Dendritic cell treated with granulocyte-macrophage colony-stimulating factor and Interleukin-4, amounts not matched to agents 40 ng/mL and 50 ng/mL, for 4 days (primary cell): Measurements from ENCODE around the gene IFI44L.

Experiments
- H3K27ac Mint-ChIP-seq: one replicate; pipeline ENCODE4 v1.8.0; 2022; ENCODE audit warnings: mild to moderate bottlenecking, mixed read lengths
- H3K27me3 Mint-ChIP-seq: one replicate; pipeline ENCODE4 v1.8.0; 2022; ENCODE audit warnings: mild to moderate bottlenecking, mixed read lengths
- H3K36me3 Mint-ChIP-seq: one replicate; pipeline ENCODE4 v1.8.0; 2022; ENCODE audit warnings: low read depth, mixed read lengths
- H3K4me1 Mint-ChIP-seq: one replicate; pipeline ENCODE4 v1.8.0; 2022; ENCODE audit warnings: low read depth, mixed read lengths
- H3K4me3 Mint-ChIP-seq: one replicate; pipeline ENCODE4 v1.8.0; 2022; ENCODE audit warnings: mild to moderate bottlenecking, moderate library complexity, mixed read lengths
- H3K9me3 Mint-ChIP-seq: one replicate; pipeline ENCODE4 v1.8.0; 2022; ENCODE audit warnings: mixed read lengths
- intact Hi-C: fragments of 100-400 bp; cut with micrococcal nuclease; formaldehyde crosslinking; loops from one replicate; pipeline ENCODE4 v1.15.0; 2022

Gene IFI44L

GRCh38 chr1:78652019-78652560 lies 31.8 kb downstream of the IFI44L start:
- Mint-ChIP-seq H3K9me3 (peaks cover 19% of the 10 kb centered on the region), H3K27me3 (no peaks in the 10 kb centered on the region), H3K27ac (no peak overlapping the region), H3K36me3 (peaks cover 32% of the 10 kb centered on the region), H3K4me1 (peaks cover 27% of the 10 kb centered on the region), H3K4me3 (no peak overlapping the region)
- intact Hi-C loops: loop anchor here (5.0 kb wide), 1 partner anchor 35 kb away; no protein-coding TSS in a partner anchor

DNA sequence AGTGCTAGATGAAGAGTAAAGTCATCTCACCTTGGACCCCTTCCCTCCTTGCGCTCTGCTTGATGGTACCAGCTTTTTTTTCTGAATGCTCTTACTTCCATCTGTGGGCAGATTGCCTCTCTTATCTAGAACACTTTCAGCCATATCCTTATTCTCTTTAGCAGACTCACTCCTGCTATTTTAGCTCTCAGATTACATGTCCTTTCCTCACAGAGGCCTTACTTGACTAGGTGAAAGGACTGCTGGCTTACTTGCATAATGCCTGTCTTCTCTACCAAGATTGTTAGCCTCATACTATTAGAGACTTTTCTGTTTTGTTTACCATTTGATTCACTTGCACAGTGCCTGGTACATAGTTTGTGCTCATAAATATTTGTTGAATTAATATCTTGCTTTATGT lies 38.7 kb downstream of the IFI44L start:
- intact Hi-C loops: no loop called here
- H3K27ac Mint-ChIP-seq: no peak overlapping the region
- peaks cover 66% of the 10 kb centered on the region for H3K36me3 Mint-ChIP-seq

DNA sequence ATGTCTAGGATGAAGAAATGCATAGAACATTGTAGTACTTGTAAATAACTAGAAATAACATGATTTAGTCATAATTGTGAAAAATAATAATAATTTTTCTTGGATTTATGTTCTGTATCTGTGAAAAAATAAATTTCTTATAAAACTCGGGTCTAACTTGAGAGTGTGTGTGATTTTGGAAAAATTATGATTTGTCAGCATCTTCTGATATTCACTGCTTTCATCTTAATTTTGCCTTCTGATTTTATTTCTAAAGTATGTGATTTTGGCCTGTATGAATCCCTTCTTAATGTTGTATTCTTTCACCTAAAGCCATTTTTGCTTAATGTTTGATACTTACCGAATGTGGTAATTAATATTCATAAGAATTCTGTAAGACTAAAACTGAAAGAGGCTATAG lies 43.7 kb downstream of the IFI44L start:
- H3K4me3 Mint-ChIP-seq: no peak overlapping the region
- intact Hi-C loops: no loop called here

More for the DNA sequence above, 38.7 kb downstream of the IFI44L start:
- H3K9me3 Mint-ChIP-seq: no peaks in the 10 kb centered on the region
- H3K4me1 Mint-ChIP-seq: peaks cover 4% of the 10 kb centered on the region
- no peak overlapping the region for H3K4me3 Mint-ChIP-seq
- H3K27me3 Mint-ChIP-seq: no peaks in the 10 kb centered on the region

GRCh38 chr1:78664763-78665162 lies 44.5 kb downstream of the IFI44L start:
- intact Hi-C loops: no loop called here

More for the DNA sequence above, 43.7 kb downstream of the IFI44L start:
- Mint-ChIP-seq H3K36me3 (peaks cover 43% of the 10 kb centered on the region), H3K27ac (no peak overlapping the region), H3K9me3 (no peaks in the 10 kb centered on the region), H3K27me3 (no peaks in the 10 kb centered on the region), H3K4me1 (peaks cover 4% of the 10 kb centered on the region)

GRCh38 chr1:78665809-78666208 lies 45.6 kb downstream of the IFI44L start:
- Mint-ChIP-seq H3K4me1 (peaks cover 4% of the 10 kb centered on the region), H3K27ac (no peak overlapping the region), H3K4me3 (no peak overlapping the region), H3K27me3 (no peaks in the 10 kb centered on the region), H3K9me3 (no peaks in the 10 kb centered on the region), H3K36me3 (peaks cover 26% of the 10 kb centered on the region)
- intact Hi-C loops: no loop called here

More at GRCh38 chr1:78664763-78665162, 44.5 kb downstream of the IFI44L start:
- Mint-ChIP-seq H3K9me3 (no peaks in the 10 kb centered on the region), H3K27ac (no peak overlapping the region), H3K4me3 (no peak overlapping the region), H3K36me3 (peaks cover 34% of the 10 kb centered on the region), H3K4me1 (peaks cover 4% of the 10 kb centered on the region), H3K27me3 (no peaks in the 10 kb centered on the region)

DNA sequence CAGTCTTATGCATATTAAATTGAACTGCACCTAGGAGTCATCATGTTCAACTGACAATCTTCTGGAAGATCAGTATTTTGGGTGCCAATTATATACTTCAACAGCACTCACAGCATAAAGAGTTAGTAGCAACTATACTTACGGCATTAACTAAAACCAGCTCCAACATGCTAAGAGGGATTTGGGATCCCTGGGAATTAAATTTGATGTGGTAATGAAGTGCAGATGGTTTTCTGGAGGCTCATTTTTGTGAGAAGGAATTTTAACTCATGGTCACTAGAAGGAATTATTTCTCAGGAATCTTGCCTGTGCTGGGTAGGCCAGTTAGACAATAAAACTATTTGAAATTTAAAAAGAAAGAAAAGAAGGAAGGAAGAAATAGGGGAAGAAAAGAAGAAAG lies 47.7 kb downstream of the IFI44L start:
- intact Hi-C loops: no loop called here
- H3K4me3 Mint-ChIP-seq: no peak overlapping the region
- peaks cover 9% of the 10 kb centered on the region for H3K36me3 Mint-ChIP-seq
- H3K27me3 Mint-ChIP-seq: no peaks in the 10 kb centered on the region
- no peak overlapping the region for H3K27ac Mint-ChIP-seq
- H3K4me1 Mint-ChIP-seq: peaks cover under 1% of the 10 kb centered on the region
- H3K9me3 Mint-ChIP-seq: no peaks in the 10 kb centered on the region

DNA sequence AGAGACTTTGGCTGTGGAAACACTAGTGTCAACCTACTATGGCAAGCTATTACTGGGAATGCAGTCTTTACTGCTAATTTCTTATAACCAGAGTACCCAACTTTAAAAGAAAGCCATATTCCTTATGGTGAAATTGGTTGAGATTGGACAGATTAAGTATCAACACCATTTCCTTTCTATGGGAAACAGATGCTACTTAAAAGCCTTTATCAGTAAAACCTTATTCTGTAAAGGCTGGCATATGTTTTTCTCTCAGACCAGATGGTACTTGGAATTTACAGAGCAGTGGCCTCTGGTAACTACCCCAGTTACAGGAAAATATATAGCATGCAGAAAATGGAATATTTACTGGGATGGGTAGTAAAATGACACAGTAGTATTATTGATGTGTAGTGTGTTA lies 48.2 kb downstream of the IFI44L start:
- H3K27me3 Mint-ChIP-seq: no peaks in the 10 kb centered on the region
- intact Hi-C loops: no loop called here
- H3K9me3 Mint-ChIP-seq: no peaks in the 10 kb centered on the region
- no peak overlapping the region for H3K27ac Mint-ChIP-seq
- H3K4me1 Mint-ChIP-seq: no peaks in the 10 kb centered on the region
- peaks cover 4% of the 10 kb centered on the region for H3K36me3 Mint-ChIP-seq
- H3K4me3 Mint-ChIP-seq: no peak overlapping the region

- Mint-ChIP-seq H3K27me3 (no peaks in the 10 kb centered on the region), H3K4me3 (no peak overlapping the region), H3K36me3 (no peaks in the 10 kb centered on the region), H3K27ac (no peak overlapping the region), H3K4me1 (no peaks in the 10 kb centered on the region), H3K9me3 (no peaks in the 10 kb centered on the region)
- intact Hi-C loops: no loop called here
Measured at GRCh38 chr1:78672428-78672827, 52.2 kb downstream of the IFI44L start.

DNA sequence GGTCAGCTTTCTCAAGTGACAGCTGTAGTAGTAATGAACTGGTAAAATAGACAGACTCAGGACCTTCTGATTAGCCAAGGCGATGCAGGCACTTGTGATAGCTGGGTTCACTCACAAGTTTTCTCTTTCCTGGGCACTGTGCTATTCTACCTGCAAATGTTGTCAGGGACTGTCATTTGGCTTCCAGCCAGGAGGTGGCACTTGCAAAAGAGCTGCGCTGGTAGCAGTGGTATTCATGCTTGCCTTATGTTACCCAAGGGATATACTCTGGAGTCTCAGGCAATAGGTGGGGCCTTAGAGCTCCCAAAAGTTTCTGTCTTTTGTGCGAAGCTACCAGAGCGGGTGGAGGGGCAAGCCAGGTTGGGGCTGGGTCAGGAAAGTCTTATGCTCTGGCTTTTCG lies 52.9 kb downstream of the IFI44L start:
- intact Hi-C loops: no loop called here
- H3K36me3 Mint-ChIP-seq: no peaks in the 10 kb centered on the region
- H3K4me1 Mint-ChIP-seq: peaks cover 3% of the 10 kb centered on the region
- H3K27ac Mint-ChIP-seq: no peak overlapping the region
- no peak overlapping the region for H3K4me3 Mint-ChIP-seq
- no peaks in the 10 kb centered on the region for H3K27me3 Mint-ChIP-seq
- H3K9me3 Mint-ChIP-seq: no peaks in the 10 kb centered on the region

DNA sequence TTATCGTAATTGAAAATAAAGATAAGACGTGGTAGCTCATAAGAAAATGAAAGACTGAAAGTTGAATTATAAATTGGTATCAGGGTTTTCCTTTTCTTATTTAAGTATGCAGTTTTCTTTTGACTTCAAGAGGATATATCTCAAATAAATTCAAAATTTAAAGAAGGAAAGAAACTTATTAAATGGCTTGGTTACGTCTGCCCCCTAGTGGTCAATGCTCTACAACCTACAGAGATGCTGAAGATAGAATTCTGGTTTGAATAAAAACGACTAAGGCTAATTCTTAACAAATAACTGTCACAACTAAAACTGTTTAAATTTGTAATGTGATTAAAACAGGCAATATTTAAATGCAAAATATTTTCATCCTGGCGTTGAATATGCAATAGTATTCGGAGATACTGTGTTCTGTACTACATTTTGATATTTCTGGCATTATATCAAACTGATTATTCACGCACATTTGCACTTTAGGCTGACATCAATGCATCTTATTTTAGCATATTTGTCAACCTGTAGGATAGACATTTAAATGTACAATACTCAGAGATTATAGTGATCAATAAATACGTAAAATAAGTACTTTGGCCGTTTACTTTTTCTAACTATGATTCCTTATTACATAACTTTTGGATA lies 56.2 kb downstream of the IFI44L start:
- H3K27me3 Mint-ChIP-seq: no peaks in the 10 kb centered on the region
- H3K27ac Mint-ChIP-seq: no peak overlapping the region
- no peak overlapping the region for H3K4me3 Mint-ChIP-seq
- no peaks in the 10 kb centered on the region for H3K36me3 Mint-ChIP-seq
- intact Hi-C loops: loop anchor here (1.0 to 2.0 kb wide), 2 partner anchors 59 to 532 kb away; no protein-coding TSS in a partner anchor
- peaks cover 6% of the 10 kb centered on the region for H3K4me1 Mint-ChIP-seq
- H3K9me3 Mint-ChIP-seq: no peaks in the 10 kb centered on the region

- intact Hi-C loops: loop anchor here (1.0 to 2.0 kb wide), 2 partner anchors 60 to 532 kb away; no protein-coding TSS in a partner anchor
- H3K9me3 Mint-ChIP-seq: no peaks in the 10 kb centered on the region
- H3K27ac Mint-ChIP-seq: no peak overlapping the region
- H3K4me3 Mint-ChIP-seq: no peak overlapping the region
- H3K36me3 Mint-ChIP-seq: no peaks in the 10 kb centered on the region
- H3K27me3 Mint-ChIP-seq: no peaks in the 10 kb centered on the region
- H3K4me1 Mint-ChIP-seq: peaks cover 6% of the 10 kb centered on the region
Measured at GRCh38 chr1:78676993-78677392, 56.7 kb downstream of the IFI44L start.

DNA sequence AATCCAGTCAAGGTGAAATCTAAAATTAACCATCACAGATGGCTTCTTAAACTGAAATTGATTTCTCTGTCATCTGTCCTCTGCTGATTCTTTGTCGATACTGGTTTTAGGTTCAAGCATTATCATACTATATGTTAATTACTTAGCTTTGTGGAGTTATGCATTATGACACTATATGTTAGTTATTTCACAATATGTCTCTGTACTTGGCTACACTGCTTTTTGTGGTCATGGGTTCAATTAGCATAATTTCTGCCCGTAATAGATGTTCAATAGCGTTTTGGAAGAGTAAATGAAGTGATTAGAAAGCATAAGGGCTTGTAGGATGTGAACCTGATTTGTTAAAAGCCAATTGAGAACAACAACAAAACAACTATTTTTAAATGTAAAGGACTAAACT lies 57.5 kb downstream of the IFI44L start:
- H3K27ac Mint-ChIP-seq: no peak overlapping the region
- no peaks in the 10 kb centered on the region for H3K9me3 Mint-ChIP-seq
- no peaks in the 10 kb centered on the region for H3K27me3 Mint-ChIP-seq
- H3K36me3 Mint-ChIP-seq: no peaks in the 10 kb centered on the region
- intact Hi-C loops: loop anchor here (2.0 kb wide), 1 partner anchor 533 kb away; no protein-coding TSS in a partner anchor
- H3K4me1 Mint-ChIP-seq: peaks cover 6% of the 10 kb centered on the region
- no peak overlapping the region for H3K4me3 Mint-ChIP-seq

- H3K9me3 Mint-ChIP-seq: no peaks in the 10 kb centered on the region
- H3K27ac Mint-ChIP-seq: no peak overlapping the region
Measured at GRCh38 chr1:78678324-78678723, 58.1 kb downstream of the IFI44L start.

GRCh38 chr1:78681265-78681664 lies 61.0 kb downstream of the IFI44L start:
- Mint-ChIP-seq H3K36me3 (no peaks in the 10 kb centered on the region), H3K27ac (no peak overlapping the region), H3K4me1 (peaks cover 6% of the 10 kb centered on the region)

More at GRCh38 chr1:78678324-78678723, 58.1 kb downstream of the IFI44L start:
- Mint-ChIP-seq H3K4me1 (peaks cover 6% of the 10 kb centered on the region), H3K27me3 (no peaks in the 10 kb centered on the region), H3K36me3 (no peaks in the 10 kb centered on the region), H3K4me3 (no peak overlapping the region)
- intact Hi-C loops: no loop called here

GRCh38 chr1:78682496-78682895 lies 62.2 kb downstream of the IFI44L start:
- Mint-ChIP-seq H3K27me3 (no peaks in the 10 kb centered on the region), H3K9me3 (no peaks in the 10 kb centered on the region), H3K4me1 (peaks cover 6% of the 10 kb centered on the region), H3K36me3 (no peaks in the 10 kb centered on the region), H3K4me3 (no peak overlapping the region), H3K27ac (no peak overlapping the region)
- intact Hi-C loops: no loop called here

More at GRCh38 chr1:78681265-78681664, 61.0 kb downstream of the IFI44L start:
- Mint-ChIP-seq H3K4me3 (no peak overlapping the region), H3K9me3 (no peaks in the 10 kb centered on the region), H3K27me3 (no peaks in the 10 kb centered on the region)
- intact Hi-C loops: no loop called here
